DND-41 (cell line): ENCODE results near the gene ADAMTS13.

Experiments used
- ATAC-seq: fragments of 200-7000 bp; cut with Tn5 transposase; 3 replicates; pipeline ENCODE4 v1.9.1; 2021; ENCODE audit warnings: low read depth; ENCODE audit not compliant: insufficient read depth
- DNase-seq: peaks from one replicate; pipeline ENCODE4 v3.0.0-alpha.2; 2020
- H2AFZ ChIP-seq: 2 replicates; pipeline ENCODE4 v1.6.0; 2012; ENCODE audit warnings: low read depth, low read length
- H3K27ac ChIP-seq: 2 replicates; pipeline ENCODE4 v1.5.1; 2012; ENCODE audit warnings: low read length, inconsistent platforms
- H3K27me3 ChIP-seq: fragments of 200-600 bp; sonication (generic); 2 replicates; pipeline ENCODE4 v1.6.0; 2012; ENCODE audit warnings: low read length, mild to moderate bottlenecking, inconsistent platforms; ENCODE audit not compliant: insufficient read depth, poor library complexity
- H3K36me3 ChIP-seq: 2 replicates; pipeline ENCODE4 v1.5.1; 2012; ENCODE audit warnings: low read length, inconsistent platforms; ENCODE audit not compliant: insufficient read depth
- H3K4me1 ChIP-seq: 2 replicates; pipeline ENCODE4 v1.5.1; 2012; ENCODE audit warnings: mild to moderate bottlenecking, low read length; ENCODE audit not compliant: insufficient read depth
- H3K4me2 ChIP-seq: 2 replicates; pipeline ENCODE4 v1.6.0; 2012; ENCODE audit warnings: mild to moderate bottlenecking, moderate library complexity, low read length, inconsistent platforms; ENCODE audit not compliant: insufficient read depth
- H3K4me3 ChIP-seq, 2 experiments: fragments of 200-600 bp in 1 of 2; shearing (Covaris generic) in 1 of 2; 2 replicates each; pipeline ENCODE4 v1.5.1; 2012 to 2016; ENCODE audit warnings: inconsistent platforms in 2 of 2, low read length in 2 of 2, mild to moderate bottlenecking in 2 of 2, low read depth in 1 of 2, moderate library complexity in 1 of 2
- H3K79me2 ChIP-seq: 2 replicates; pipeline ENCODE4 v1.6.0; 2012; ENCODE audit warnings: low read length, inconsistent platforms; ENCODE audit not compliant: insufficient read depth
- H3K9ac ChIP-seq: 2 replicates; pipeline ENCODE4 v1.6.0; 2012; ENCODE audit warnings: low read depth, mild to moderate bottlenecking, inconsistent platforms, low read length, moderate library complexity
- H3K9me3 ChIP-seq: 2 replicates; pipeline ENCODE4 v1.5.1; 2012; ENCODE audit warnings: low read length, moderate library complexity, mild to moderate bottlenecking, inconsistent platforms; ENCODE audit not compliant: insufficient read depth, severe bottlenecking
- H4K20me1 ChIP-seq: 2 replicates; pipeline ENCODE4 v1.6.0; 2012; ENCODE audit warnings: low read length; ENCODE audit not compliant: insufficient read depth
- CTCF ChIP-seq: IDR thresholded peaks from 2 replicates; pipeline ENCODE4 v1.5.1; 2012; ENCODE audit warnings: borderline replicate concordance, low read length, moderate library complexity, mild to moderate bottlenecking; ENCODE audit not compliant: poor library complexity, severe bottlenecking; ENCODE audit errors: extremely low read depth
- EZH2 ChIP-seq: IDR thresholded peaks from 3 replicates; pipeline ENCODE4 v1.6.1; 2012; ENCODE audit warnings: borderline replicate concordance, low read depth, mild to moderate bottlenecking, moderate library complexity, low read length, inconsistent platforms; ENCODE audit not compliant: severe bottlenecking

The ADAMTS13 gene

GRCh38 chr9:133430244-133430643, 8.1 kb downstream of the ADAMTS13 start:
- Histone ChIP-seq H3K4me2 (no peak overlapping the region), H3K9ac (no peak overlapping the region), H3K79me2 (no peaks in the 10 kb centered on the region), H3K27ac (no peak overlapping the region), H3K4me3 (no peak overlapping the region), H2AFZ (no peak overlapping the region), H3K9me3 (no peaks in the 10 kb centered on the region), H4K20me1 (no peaks in the 10 kb centered on the region), H3K4me1 (no peaks in the 10 kb centered on the region), H3K36me3 (no peaks in the 10 kb centered on the region), H3K27me3 (no peaks in the 10 kb centered on the region)
- TF ChIP-seq CTCF (no peak), EZH2 (no peak)
- ATAC-seq, result no peak
- no peak for DNase-seq

DNA sequence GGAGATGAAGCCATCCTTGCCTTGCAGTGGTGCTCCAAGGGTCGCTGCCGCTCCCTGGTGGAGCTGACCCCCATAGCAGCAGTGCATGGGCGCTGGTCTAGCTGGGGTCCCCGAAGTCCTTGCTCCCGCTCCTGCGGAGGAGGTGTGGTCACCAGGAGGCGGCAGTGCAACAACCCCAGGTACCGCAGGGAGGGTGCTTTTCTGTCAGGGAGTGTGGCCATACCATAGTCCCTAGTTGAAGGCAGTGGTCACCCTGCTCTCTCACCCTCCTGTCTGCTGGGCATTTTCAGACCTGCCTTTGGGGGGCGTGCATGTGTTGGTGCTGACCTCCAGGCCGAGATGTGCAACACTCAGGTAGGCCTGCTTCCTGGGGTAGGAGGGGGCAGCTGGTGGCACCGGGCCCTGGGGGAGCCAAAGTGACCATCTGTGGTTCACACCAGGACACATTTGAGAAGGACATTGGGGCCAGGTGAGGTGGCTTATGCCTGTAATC, 11.2 kb downstream of the ADAMTS13 start:
- TF ChIP-seq EZH2 (no peak), CTCF (no peak)
- no peaks in the 10 kb centered on the region for H3K27me3 ChIP-seq

GRCh38 chr9:133436681-133437080, 14.5 kb downstream of the ADAMTS13 start:
- Histone ChIP-seq H3K4me1 (no peaks in the 10 kb centered on the region), H4K20me1 (no peaks in the 10 kb centered on the region), H3K79me2 (no peaks in the 10 kb centered on the region), H3K9ac (no peak overlapping the region), H3K27ac (no peak overlapping the region), H3K9me3 (no peaks in the 10 kb centered on the region), H3K36me3 (no peaks in the 10 kb centered on the region), H3K4me2 (no peak overlapping the region), H2AFZ (no peak overlapping the region), H3K27me3 (no peaks in the 10 kb centered on the region), H3K4me3 (no peak overlapping the region)
- DNase-seq (no peak), ATAC-seq (no peak)
- no peak for TF ChIP-seq EZH2
- no peak for TF ChIP-seq CTCF

More for the DNA sequence above, 11.2 kb downstream of the ADAMTS13 start:
- no peak overlapping the region for H3K9ac ChIP-seq
- no peaks in the 10 kb centered on the region for H3K4me1 ChIP-seq
- no peak for DNase-seq
- H3K79me2 ChIP-seq, result no peaks in the 10 kb centered on the region
- no peaks in the 10 kb centered on the region for H4K20me1 ChIP-seq
- H3K9me3 ChIP-seq, result no peaks in the 10 kb centered on the region
- H3K27ac ChIP-seq, result no peak overlapping the region
- no peaks in the 10 kb centered on the region for H3K36me3 ChIP-seq
- H3K4me3 ChIP-seq, result no peak overlapping the region
- ATAC-seq, result no peak
- H3K4me2 ChIP-seq, result no peak overlapping the region
- no peak overlapping the region for H2AFZ ChIP-seq
